Measurements from ENCODE around the gene CD177. TPM values are rescaled to one million over a fixed set of nuclear protein-coding genes. Genes with fewer than 3 reads are reported as not detected.
"Not testable (repeated sequence)": the region's sequence is repeated elsewhere in the genome, so short reads cannot be mapped to it uniquely, and the experiment has no call there.

Gene CD177
- total RNA-seq, 1 donor from 2014 or later, result 3.1 TPM

DNA sequence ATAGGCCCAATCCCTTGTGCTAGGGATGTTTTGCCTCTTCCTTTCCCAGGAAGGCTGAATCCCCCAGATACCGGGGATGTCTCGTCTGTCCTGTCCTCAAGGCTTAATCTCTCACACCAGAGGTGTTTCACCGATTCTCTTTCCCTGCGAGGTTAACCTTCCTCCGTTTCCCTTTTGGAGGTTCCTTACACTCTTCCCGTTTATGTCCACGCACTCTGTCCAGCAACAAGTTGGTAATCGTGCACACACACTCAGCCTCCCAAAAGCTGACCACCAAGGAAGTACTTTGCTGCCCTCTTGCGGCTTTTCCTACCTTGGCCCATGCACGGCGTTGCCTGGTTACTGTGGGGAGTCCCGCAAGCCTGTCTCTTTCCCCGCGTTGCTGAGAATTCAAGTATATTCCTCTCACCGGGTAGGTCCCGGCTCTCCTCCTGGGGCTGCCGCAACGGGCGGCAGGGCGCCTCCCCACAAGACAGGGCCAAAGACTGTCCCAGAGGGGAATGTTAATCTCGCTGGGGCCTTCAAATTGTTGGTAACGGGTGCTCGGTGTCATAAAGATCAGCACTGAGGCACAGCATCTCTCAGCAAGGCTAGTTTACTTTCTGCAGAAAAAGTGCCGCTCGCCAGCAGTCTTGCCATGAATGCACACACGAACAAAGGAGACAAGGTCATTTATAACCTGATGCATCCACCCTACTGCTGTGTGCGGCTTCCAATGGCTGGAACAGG lies 36.7 kb upstream of the CD177 start:
- H3K27ac ChIP-seq, result no peak overlapping the region
- no peaks in the 10 kb centered on the region for H3K36me3 ChIP-seq
- ATAC-seq (no peak), DNase-seq (no peak)
- no peaks in the 10 kb centered on the region for H3K9me3 ChIP-seq
- H3K4me1 ChIP-seq, result no peaks in the 10 kb centered on the region
- intact Hi-C loops (cut with DNase I), result no loop called here
- peaks cover under 1% of the 10 kb centered on the region for H3K27me3 ChIP-seq
- H3K4me3 ChIP-seq, result no peak overlapping the region
- TF ChIP-seq, protein P1, sequence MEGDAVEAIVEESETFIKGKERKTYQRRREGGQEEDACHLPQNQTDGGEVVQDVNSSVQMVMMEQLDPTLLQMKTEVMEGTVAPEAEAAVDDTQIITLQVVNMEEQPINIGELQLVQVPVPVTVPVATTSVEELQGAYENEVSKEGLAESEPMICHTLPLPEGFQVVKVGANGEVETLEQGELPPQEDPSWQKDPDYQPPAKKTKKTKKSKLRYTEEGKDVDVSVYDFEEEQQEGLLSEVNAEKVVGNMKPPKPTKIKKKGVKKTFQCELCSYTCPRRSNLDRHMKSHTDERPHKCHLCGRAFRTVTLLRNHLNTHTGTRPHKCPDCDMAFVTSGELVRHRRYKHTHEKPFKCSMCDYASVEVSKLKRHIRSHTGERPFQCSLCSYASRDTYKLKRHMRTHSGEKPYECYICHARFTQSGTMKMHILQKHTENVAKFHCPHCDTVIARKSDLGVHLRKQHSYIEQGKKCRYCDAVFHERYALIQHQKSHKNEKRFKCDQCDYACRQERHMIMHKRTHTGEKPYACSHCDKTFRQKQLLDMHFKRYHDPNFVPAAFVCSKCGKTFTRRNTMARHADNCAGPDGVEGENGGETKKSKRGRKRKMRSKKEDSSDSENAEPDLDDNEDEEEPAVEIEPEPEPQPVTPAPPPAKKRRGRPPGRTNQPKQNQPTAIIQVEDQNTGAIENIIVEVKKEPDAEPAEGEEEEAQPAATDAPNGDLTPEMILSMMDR (IDR thresholded peaks at IDR 0.05), result no peak

DNA sequence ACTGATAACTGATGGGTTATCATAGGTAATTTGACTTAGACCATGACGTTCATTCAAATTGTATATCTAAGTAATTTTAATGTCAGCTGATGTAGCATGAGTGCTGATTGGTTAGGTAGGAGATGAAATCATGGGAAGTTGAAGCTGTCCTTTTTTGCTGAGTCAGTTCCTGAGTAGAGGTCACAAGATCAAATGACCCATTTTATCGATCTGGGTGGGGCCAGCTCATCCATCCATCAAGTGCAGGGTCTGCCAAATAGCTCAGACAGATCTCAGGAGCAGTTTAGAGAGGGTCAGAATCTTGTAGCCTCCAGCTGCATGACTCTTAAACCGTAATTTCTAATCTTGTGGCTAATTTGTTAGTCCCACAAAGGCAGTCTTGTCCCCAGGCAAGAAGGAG lies 35.3 kb upstream of the CD177 start:
- Histone ChIP-seq H3K27ac (no peak overlapping the region), H3K36me3 (no peaks in the 10 kb centered on the region), H3K4me3 (no peak overlapping the region), H3K27me3 (peaks cover 6% of the 10 kb centered on the region), H3K4me1 (no peaks in the 10 kb centered on the region), H3K9me3 (no peaks in the 10 kb centered on the region)
- ATAC-seq, result no peak
- intact Hi-C loops (cut with DNase I), result no loop called here
- TF ChIP-seq, protein P1 (IDR thresholded peaks at IDR 0.05), result no peak
- no peak for DNase-seq

DNA sequence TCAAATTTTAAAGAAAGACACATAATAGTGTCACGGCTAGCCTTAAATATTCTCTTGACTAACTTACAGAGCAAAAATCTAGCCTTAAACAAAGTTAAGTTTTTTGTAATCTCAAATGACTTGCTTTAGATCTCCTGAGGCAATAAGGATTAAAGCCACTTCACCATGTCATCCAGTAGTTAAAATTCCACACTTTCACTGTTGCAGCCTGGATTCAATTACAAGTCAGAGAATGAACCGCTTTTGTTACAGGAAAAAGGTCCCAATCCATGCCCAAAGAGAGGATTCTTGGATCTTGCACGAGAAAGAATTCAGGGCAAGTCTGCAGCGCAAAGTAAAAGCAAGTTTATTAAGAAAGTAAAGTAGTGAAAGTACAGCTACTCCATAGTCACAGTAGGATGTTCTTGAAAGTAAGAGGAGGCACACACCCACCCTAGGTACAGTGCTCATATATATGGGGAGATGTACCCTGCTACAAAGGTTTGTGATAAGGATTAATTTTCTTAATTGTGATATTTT lies 34.6 kb upstream of the CD177 start:
- H3K4me3 ChIP-seq, result no peak overlapping the region
- no peaks in the 10 kb centered on the region for H3K4me1 ChIP-seq
- H3K9me3 ChIP-seq, result no peaks in the 10 kb centered on the region
- no peaks in the 10 kb centered on the region for H3K36me3 ChIP-seq
- ATAC-seq (no peak), DNase-seq (no peak)
- H3K27ac ChIP-seq, result no peak overlapping the region
- peaks cover 6% of the 10 kb centered on the region for H3K27me3 ChIP-seq
- TF ChIP-seq, protein P1 (IDR thresholded peaks at IDR 0.05), result no peak
- intact Hi-C loops (cut with DNase I), result no loop called here

DNA sequence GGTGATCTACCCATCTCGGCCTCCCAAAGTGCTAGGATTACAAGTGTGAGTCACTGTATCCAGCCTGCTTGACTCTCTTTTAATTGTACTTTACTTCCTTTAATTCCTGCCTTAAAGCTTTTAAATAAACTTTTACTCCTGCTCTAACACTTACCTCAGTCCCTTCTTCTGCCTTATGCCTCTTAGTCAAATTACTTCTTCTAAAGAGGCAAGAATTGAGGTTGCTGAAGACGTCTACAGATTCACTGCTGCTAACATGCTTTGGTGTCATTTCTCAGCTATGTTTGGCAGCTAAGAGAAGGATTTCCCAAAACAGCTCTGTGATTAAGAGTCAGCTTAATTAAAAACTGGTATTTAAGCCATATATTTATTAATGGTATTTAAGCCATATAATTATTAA lies 32.9 kb upstream of the CD177 start:
- no peaks in the 10 kb centered on the region for H3K9me3 ChIP-seq
- no peaks in the 10 kb centered on the region for H3K4me1 ChIP-seq
- DNase-seq, result no peak
- no peaks in the 10 kb centered on the region for H3K36me3 ChIP-seq
- H3K27ac ChIP-seq, result no peak overlapping the region
- TF ChIP-seq, protein P1 (IDR thresholded peaks at IDR 0.05), result no peak
- no peak overlapping the region for H3K4me3 ChIP-seq
- peaks cover 6% of the 10 kb centered on the region for H3K27me3 ChIP-seq
- intact Hi-C loops (cut with DNase I), result no loop called here
- no peak for ATAC-seq

DNA sequence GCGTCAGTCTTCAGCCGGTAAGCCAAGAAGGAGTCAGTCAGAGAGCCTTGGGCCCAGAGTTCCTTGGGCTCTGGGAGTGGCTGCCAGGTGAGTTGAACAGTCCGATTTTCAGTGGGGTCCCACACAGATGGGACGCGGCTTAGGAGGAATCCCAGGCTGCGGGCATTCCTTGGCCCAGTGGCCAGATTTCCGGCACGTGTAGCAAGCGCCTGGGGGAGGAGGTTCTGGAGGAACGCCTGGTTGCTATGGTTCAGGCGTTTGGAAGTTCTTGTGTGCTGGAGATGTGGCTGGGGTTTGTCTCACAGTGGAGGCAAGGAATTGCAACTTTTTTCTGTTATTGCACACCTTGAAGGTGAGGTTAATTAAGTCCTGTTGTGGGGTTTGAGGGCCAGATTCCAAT lies 26.7 kb upstream of the CD177 start:
- intact Hi-C loops (cut with DNase I); H3K4me3 ChIP-seq; H3K36me3 ChIP-seq; H3K27ac ChIP-seq; H3K4me1 ChIP-seq; H3K27me3 ChIP-seq; ATAC-seq; DNase-seq; H3K9me3 ChIP-seq: not testable (repeated sequence)

DNA sequence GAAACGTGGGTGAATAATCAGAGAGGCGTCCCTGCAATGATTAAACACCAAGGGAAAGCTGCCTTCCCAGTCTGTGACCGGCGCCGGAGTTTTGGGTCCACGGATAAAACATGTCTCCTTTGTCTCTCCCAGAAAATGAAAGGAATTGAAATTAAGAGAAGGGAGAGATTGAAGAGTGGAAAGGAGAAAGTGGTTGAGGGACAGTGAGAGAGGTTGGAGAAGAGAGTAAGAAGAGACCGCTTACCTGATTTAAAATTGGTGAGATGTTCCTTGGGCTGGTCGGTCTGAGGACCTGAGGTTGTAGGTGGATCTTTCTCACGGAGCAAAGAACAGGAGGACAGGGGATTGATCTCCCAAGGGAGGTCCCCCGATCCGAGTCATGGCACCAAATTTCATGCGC lies 24.9 kb upstream of the CD177 start:
- ATAC-seq; H3K9me3 ChIP-seq; H3K4me1 ChIP-seq; H3K4me3 ChIP-seq; H3K27ac ChIP-seq; DNase-seq; intact Hi-C loops (cut with DNase I); H3K27me3 ChIP-seq; H3K36me3 ChIP-seq: not testable (repeated sequence)

DNA sequence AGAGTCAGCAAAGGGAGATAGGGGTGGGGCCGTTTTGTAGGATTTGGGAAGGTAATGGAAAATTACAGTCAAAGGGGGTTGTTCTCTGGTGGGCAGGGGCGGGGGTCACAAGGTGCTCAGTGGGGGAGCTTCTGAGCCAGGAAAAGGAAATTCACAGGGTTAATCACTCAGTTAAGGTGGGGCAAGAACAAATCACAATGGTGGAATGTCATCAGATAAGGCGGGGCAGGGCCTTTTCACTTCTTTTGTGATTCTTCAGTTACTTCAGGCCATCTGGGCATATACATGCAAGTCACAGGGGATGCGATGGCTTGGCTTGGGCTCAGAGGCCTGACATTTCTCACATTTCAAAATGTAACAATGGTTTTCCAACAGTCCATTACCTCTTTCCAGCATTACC lies 24.4 kb upstream of the CD177 start:
- H3K27me3 ChIP-seq; H3K4me1 ChIP-seq; H3K4me3 ChIP-seq; ATAC-seq; H3K27ac ChIP-seq; H3K9me3 ChIP-seq; H3K36me3 ChIP-seq; DNase-seq; intact Hi-C loops (cut with DNase I): not testable (repeated sequence)

Measured in upper lobe of right lung (tissue), 1 donor.